ENCODE measurements around the gene CCDC192.

Gene CCDC192

DNA sequence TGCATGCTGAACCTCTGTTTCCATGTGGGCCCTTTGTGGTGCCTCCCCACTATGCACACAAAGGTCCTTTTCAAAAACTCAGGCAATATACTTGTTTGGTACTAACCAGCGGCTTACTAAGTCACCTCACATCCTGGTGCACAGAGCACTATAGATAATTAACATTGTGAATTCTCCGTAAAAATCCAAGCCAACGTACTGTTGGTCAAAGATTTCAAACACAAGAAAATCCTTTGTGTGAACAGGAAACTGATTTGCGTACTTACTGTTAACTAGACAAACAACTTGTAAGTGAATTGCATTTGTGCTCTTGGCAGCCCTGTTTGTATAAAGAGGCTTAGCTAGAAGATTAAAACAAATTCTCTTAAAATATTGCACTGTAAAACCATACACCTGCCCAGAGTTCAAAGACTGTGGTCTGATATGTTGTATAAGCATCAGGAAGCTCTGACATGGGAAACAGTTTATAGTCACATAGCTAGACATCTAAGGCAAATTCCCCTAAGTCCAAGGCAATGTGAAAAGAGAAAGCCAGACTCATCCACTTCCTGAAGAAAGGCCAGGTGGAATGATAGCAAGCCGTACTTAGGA is 255.3 kb downstream of the CCDC192 start:
- no peak for DNase-seq (ENCODE audit: low spot score)

- no peak for DNase-seq (ENCODE audit: low spot score)
These were observed 256.1 kb downstream of the CCDC192 start for GRCh38 chr5:127959152-127959764.

DNA sequence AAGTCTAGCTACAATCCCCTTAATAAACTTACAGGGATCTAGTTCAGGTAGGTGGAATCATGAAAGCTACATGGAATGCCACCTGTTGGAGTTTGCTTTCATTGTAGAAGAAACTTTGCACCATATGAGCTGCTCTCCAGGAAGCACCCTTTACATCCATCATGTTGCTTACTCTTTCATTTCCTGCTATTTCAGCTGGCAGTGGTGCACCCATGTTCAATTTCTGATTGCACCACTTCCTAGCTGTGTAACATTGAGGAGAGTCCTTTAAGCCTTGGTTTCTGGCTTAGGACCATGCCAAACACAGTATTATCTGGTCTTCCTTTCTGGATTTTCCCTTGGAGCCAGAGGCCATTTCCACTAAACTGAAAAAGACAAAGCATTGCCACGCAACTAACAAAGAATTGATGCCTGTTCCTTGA is 257.1 kb downstream of the CCDC192 start:
- no peak for DNase-seq (ENCODE audit: low spot score)

GRCh38 chr5:127961006-127961762 is 258.0 kb downstream of the CCDC192 start:
- no peak for DNase-seq (ENCODE audit: low spot score)

GRCh38 chr5:127961763-127962145 is 258.6 kb downstream of the CCDC192 start:
- no peak for DNase-seq (ENCODE audit: low spot score)

- DNase-seq (ENCODE audit: low spot score), result no peak
These were observed 259.3 kb downstream of the CCDC192 start for GRCh38 chr5:127962491-127962890.

- no peak for DNase-seq (ENCODE audit: low spot score)
These were observed 260.0 kb downstream of the CCDC192 start for GRCh38 chr5:127963233-127963632.

DNA sequence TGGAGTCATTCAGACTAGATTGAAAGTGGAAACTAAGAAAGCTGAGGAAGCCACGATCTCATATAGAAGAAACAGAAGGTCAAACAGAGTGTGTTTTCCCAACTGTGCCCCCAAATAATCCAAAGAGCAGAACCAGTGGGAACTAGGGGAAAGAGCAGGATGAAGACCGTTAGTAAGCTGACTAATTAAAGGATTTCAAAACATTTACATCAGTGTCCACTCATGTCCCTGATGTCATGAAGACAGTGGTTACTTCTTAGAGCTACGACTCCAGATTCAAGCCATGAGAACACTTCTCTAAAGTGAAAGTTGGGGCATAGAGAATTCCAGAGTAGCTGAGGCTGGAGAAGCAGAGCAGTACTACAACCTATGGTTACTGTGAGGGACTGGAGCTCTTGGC is 260.7 kb downstream of the CCDC192 start:
- no peak for DNase-seq (ENCODE audit: low spot score)

GRCh38 chr5:127967323-127967982 is 264.3 kb downstream of the CCDC192 start:
- DNase-seq (ENCODE audit: low spot score), result no peak

GRCh38 chr5:127967983-127968592 is 264.9 kb downstream of the CCDC192 start:
- no peak for DNase-seq (ENCODE audit: low spot score)

- no peak for DNase-seq (ENCODE audit: low spot score)
These were observed 265.8 kb downstream of the CCDC192 start for GRCh38 chr5:127969002-127969401.

DNA sequence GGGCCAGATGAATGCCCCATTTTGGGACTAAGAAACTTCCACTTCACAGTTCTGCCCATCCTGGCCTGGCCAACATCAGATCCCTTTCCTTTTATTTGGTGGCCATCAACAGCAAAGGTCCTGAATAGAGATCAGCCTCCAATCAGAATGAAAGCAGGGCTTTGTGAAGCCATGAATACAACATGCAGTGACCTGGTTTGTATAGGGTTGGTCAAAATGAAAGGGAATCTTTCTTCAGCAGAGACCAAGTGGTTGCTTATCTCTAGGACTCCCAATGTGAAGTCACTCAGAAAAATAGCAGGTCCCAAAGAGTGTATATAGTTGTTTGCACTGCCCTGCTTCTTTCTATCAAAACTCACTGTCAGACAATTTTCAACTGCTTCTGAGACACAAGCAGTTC is 266.5 kb downstream of the CCDC192 start:
- DNase-seq (ENCODE audit: low spot score), result no peak

DNA sequence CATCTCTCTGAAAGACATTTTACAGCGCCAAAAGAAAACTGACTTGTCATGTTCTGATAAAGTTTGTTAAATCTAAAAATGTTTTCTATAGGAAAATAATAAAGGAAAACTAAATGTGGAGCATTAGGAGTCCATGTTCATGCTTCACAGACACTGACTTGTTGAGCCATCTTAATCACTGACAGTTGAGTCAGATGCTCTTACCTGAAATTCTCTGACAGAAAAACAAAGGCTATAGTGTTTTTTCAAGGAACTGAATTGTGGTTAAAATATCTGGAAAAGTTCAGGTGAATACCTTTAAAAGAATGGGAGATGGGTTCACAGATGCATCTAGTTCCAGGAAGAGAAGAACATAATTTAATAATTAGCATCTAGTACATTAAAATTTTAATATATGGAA is 266.9 kb downstream of the CCDC192 start:
- DNase-seq (ENCODE audit: low spot score), result no peak

- no peak for DNase-seq (ENCODE audit: low spot score)
These were observed 267.7 kb downstream of the CCDC192 start for GRCh38 chr5:127970854-127971425.

- no peak for DNase-seq (ENCODE audit: low spot score)
These were observed 272.8 kb downstream of the CCDC192 start for GRCh38 chr5:127975961-127976360.

DNA sequence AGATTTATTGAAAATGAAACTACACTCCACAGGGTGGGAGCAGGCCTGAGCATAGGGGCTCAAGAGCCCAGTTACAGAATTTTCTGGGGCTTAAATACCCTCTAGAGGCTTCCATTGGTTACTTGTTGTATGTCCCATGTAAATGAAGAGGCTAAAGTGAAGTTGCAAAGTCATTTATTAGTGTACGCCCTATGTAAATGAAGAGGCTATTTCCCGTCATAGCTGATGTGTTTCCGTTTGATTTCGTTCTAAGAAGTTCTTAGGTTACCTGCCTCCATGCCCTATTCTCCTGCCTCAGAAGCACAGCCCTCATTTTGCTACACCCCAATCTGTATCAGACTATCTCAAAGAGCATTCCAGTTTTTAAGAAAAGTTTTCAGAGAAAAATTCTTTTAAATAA is 273.3 kb downstream of the CCDC192 start:
- DNase-seq (ENCODE audit: low spot score), result no peak

GRCh38 chr5:127976991-127977717 is 274.0 kb downstream of the CCDC192 start:
- DNase-seq (ENCODE audit: low spot score), result no peak

DNA sequence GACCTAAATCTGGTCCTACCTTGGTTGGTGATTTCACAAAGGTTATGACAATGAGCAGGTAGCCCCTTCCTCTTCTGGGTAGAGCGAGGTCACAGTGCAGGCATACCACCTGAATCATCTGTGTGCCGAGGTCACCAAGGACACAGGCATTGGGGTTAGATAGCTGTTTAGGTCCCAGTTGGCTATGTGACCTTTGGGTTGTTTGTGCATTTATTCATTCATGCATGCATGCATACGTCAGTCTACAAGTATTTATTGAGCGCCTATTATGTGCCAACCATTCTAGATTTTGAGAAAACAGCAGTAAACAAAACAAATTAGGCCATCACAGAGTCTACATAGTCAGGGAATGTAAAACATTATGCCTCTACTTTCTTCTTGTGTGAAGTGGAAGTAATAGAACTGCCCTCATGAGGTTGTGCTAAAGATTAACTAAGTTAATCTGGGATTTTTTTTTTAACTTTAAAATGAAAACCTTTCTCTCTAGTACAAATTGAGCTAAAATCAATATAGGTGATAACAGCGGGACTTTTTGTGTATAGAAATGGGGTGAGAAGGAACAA is 275.6 kb downstream of the CCDC192 start:
- no peak for DNase-seq (ENCODE audit: low spot score)

- no peak for DNase-seq (ENCODE audit: low spot score)
These were observed 276.3 kb downstream of the CCDC192 start for GRCh38 chr5:127979475-127979874.

DNA sequence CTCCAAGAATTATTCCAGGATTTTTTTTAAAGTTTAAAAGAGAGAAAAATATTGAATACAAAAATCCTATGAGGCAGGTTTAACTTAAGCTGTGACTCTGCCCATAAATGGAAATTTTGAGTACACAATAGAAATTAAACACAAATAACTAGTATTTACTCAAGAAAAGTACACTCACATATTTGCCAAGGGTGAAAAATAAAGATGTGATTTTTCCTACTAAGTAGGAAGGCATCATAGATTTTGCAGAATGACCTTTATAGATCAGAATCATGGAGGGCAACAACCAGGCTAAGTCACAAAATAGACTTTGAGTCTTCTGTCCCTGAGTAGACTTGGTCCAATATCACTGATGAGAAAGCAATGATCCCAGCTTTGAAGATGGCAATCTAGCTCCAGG is 277.7 kb downstream of the CCDC192 start:
- no peak for DNase-seq (ENCODE audit: low spot score)

- no peak for DNase-seq (ENCODE audit: low spot score)
These were observed 278.3 kb downstream of the CCDC192 start for GRCh38 chr5:127981498-127981897.

Measured in hepatic stellate cell (primary cell).